ENCODE data around the gene ZNF276. TPM values are rescaled to one million over a fixed set of nuclear protein-coding genes. Genes with fewer than 3 reads are reported as not detected.
"Not testable (repeated sequence)": the region's sequence is repeated elsewhere in the genome, so short reads cannot be mapped to it uniquely, and the experiment has no call there.

The ZNF276 gene
- 68.5 and 71.1 TPM in 2 replicates for total RNA-seq

GRCh38 chr16:89720813-89721545, at the start of gene ZNF276, which contains the start of gene VPS9D1:
ZNF276 (plus strand) TSS chr16:89721537; CDS start chr16:89721641, 104 bp downstream.
VPS9D1 (minus strand) TSS chr16:89720898; CDS start chr16:89720861, 37 bp downstream.
- intact Hi-C loops (cut with micrococcal nuclease) = loop anchor here (1.0 to 5.0 kb wide), 4 partner anchors 15 to 214 kb away; partner anchors contain the start of genes SPG7 and TUBB3

DNA sequence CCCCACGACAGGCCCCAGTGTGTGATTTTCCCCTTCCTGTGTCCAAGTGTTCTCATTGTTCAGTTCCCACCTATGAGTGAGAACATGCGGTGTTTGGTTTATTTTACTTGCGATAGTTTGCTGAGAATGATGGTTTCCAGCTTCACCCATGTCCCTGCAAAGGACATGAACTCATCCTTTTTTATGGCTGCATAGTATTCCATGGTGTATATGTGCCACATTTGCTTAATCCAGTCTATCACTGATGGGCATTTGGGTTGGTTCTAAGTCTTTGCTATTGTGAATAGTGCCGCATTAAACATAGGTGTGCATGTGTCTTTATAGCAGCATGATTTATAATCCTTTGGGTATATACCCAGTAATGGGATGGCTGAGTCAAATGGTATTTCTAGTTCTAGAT, 49.8 kb upstream of the ZNF276 start:
- intact Hi-C loops (cut with micrococcal nuclease) = not testable (repeated sequence)

DNA sequence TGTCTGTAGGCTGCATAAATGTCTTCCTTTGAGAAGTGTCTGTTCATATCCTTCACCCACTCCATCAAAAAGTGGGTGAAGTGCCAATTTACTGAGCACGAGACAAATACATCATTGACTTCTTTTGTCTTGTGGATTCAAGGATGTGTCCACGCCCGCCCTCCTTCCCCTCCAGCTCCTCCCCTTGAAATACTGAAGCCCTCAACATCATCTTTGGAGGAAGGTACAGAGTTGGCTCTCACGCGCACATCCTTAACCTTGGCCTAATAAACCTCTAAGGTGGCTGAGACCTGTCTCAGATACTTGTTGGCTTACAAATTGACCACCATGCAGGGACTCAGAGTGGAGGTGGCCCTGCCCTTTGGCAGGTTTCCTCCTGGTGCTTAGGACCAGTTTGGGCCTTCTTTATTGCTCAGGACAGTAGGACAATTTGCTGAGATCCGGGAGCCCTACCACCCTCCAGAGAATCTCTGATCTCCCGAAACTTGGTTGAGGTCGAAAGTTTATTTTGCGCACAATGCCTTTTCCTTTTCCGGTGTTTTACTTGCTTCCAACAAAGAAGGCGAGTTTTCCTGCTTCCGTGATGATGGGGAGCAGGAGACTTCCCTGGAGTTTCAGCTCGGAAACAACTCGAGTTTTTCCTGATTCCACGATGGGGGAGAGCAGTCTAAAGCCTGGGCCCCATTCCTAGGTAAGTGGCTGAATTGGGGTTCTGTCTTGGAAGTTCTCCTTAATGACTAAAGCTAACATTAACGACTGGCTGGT, 49.0 kb upstream of the ZNF276 start:
- intact Hi-C loops (cut with micrococcal nuclease) = no loop called here

DNA sequence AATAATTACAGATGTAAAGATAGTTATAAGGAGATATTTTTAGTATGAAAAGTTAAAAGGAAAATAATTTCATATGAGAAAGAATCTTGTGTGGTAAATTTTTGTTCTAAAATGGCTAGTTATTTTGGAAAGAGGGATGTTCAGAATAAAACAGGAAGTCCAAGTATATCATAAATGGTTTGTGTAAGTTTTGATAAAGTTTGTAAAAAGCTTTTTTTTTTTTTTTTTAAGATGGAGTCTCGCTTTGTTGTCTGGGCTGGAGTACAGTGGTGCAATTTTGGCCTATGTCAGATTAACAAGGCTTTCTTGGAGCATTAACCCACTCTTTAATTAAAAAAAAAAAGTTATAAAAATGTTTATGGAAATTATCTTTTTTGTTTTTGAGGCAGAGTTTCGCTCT, 43.1 kb upstream of the ZNF276 start:
- intact Hi-C loops (cut with micrococcal nuclease) = no loop called here

DNA sequence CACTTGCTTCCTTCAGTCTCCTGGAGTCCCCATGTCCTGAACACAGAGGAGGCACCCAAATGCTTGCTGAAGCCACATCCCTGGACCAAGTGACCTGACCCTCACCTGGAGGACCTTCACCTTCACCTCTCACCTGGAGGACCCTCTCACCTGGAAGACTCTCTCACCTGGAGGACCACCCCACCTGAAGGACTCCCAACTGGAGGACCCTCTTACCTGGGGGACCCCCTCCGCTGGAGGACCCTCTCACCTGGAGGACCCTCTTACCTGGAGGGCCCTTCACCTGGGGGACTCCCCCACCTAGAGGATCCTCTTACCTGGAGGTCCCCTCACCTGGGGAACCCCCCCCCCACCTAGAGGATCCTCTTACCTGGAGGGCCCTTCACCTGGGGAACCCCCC, 35.4 kb upstream of the ZNF276 start:
- intact Hi-C loops (cut with micrococcal nuclease) = loop anchor here (1.0 kb wide), 3 partner anchors 14 to 37 kb away; no protein-coding TSS in a partner anchor

GRCh38 chr16:89686520-89687091, 34.7 kb upstream of the ZNF276 start, which contains the start of gene CDK10:
CDK10 (plus strand) TSS chr16:89686689; CDS start chr16:89686711, 22 bp downstream.
- intact Hi-C loops (cut with micrococcal nuclease) = loop anchor here (1.0 kb wide), 3 partner anchors 14 to 37 kb away; no protein-coding TSS in a partner anchor

- intact Hi-C loops (cut with micrococcal nuclease) = no loop called here
These were observed 34.0 kb upstream of the ZNF276 start for GRCh38 chr16:89687092-89687940.

- intact Hi-C loops (cut with micrococcal nuclease) = no loop called here
These were observed 32.9 kb upstream of the ZNF276 start for GRCh38 chr16:89688395-89688794.

DNA sequence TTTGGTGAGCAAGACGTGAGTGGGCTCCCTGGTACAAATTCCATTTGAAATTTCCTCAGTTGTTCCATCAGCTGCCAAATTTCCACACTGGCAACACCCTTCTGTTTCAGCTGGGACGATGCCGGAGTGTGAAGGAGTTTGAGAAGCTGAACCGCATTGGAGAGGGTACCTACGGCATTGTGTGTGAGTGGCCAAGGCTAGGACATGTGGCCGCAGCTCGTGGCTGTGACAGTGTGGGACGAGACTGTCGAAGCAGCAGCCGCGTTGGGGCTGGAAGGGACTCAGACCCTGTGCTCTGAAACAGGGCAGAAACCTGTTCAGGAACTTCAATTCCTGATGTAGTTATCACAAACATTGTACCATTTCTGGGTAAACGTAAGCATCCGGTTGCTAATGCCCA, 32.2 kb upstream of the ZNF276 start:
- intact Hi-C loops (cut with micrococcal nuclease) = no loop called here

DNA sequence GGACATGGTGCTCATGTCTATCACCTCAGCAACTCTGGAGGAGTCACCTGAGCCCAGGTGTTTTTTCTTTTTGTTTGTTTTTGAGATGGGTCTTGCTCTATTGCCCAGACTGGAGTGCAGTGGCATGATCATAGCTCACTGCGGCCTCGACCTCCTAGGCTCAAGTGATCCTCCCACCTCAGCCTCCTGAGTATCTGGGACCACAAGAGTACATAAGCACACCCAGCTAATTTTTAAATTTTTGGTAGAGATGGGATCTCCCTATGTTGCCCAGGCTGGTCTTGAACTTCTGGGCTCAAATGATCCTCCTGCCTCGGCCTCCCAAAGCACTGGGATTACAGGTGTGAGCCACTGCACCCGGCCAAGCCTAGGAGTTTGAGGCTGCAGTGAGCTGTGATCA, 31.7 kb upstream of the ZNF276 start:
- intact Hi-C loops (cut with micrococcal nuclease) = not testable (repeated sequence)

- intact Hi-C loops (cut with micrococcal nuclease) = no loop called here
These were observed 30.9 kb upstream of the ZNF276 start for GRCh38 chr16:89690392-89690901.

DNA sequence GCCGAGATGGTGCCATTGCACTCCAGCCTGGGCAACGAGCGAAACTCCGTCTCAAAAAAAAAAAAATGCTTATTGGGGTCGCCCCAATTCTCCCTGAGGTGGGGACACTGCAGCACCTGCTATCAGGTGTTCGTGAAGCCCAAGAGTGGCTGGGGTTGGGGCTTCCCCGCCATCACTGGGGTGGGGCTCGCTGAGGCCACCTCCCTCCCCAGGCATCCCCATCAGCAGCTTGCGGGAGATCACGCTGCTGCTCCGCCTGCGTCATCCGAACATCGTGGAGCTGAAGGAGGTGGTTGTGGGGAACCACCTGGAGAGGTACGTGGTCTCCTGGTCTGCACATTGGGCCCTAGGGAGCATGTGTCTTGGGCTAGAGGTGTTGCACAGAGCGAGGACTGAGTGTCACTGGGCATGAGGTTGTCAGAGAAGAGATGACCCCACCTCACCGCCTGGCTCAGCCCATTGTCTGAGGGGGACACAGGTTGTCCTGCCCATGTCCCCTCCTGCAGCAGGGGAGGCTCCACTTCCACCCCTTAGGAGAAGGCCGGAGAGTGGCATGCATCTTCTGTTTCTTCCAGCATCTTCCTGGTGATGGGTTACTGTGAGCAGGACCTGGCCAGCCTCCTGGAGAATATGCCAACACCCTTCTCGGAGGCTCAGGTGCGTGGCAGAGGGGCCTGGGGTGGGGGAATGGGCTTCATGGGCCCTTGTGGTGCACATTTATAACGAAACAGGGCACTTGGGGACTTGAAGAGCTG, 29.9 kb upstream of the ZNF276 start:
- intact Hi-C loops (cut with micrococcal nuclease) = no loop called here

DNA sequence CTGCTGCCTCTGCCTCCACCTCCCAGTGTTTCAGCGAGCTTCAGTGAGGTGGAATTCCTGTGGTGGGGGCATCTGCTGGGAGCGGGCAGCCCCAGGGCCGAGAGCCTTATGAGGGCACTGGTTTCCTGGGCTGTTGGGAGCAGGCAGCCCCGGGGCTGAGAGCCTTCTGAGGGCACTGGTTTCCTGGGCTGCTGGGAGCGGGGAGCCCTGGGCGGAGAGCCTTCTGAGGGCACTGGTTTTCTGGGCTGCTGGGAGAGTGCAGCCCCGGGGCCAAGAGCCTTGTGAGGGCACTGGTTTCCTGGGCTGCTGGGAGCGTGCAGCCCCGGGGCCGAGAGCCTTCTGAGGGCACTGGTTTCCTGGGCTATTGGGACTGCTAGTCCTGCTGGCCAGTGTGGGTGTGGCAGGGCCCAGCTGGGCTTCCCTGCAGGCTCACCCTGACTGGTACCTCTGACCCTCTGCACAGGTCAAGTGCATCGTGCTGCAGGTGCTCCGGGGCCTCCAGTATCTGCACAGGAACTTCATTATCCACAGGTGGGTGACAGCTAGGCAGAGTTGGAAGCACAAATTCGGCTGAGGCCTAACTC, 29.3 kb upstream of the ZNF276 start:
- intact Hi-C loops (cut with micrococcal nuclease) = no loop called here

DNA sequence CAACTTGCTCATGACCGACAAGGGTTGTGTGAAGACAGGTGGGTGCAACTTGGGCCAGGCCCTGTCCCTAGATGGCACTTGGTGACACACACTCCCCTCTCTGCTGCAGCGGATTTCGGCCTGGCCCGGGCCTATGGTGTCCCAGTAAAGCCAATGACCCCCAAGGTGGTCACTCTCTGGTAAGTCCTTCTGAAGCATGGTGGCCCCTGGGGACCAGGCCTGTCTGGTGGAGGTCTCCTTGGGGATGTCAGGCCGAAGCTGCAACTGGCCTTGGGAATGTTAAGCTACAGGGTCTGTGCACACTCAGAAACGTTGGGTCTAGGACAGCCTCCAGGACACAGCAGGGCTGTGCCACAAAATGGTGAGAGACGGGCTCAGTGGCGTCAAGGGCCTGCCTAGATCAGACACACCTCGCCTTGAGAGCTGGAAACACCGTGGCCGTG, 28.0 kb upstream of the ZNF276 start:
- intact Hi-C loops (cut with micrococcal nuclease) = no loop called here

DNA sequence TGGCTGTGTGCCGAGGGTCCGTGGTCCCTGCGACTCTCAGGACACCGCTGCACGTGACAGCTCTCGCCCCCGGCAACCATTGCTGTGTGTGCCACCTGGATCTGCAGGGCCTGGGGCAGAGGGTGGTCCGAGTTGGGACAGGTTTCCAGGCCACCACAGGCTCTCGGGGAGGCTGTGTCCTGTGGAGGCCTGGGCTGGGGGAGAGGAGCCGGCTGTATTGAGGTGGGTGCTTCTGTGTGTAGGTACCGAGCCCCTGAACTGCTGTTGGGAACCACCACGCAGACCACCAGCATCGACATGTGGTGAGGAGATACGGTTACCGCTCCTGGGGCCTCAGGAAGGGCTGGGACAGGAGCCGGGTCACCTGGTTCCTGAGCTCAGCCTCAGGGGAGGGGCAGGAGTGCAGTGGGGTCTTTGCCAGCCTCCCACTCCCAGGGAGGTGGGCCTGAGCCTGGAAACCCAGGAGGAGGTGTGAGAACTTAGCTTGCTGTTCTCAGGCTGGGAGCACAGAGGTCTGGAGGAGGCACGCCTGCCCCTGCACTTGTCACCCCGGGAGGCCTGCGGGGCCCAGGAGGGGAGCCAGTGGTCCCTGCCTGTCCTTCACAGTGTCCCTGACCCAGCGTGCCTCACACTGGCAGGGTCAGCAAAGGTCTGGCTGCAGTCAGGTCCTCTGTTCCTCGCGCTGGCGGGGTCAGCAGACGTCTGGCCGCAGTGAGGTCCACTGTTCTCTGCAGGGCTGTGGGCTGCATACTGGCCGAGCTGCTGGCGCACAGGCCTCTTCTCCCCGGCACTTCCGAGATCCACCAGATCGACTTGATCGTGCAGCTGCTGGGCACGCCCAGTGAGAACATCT, 27.2 kb upstream of the ZNF276 start:
- intact Hi-C loops (cut with micrococcal nuclease) = no loop called here

DNA sequence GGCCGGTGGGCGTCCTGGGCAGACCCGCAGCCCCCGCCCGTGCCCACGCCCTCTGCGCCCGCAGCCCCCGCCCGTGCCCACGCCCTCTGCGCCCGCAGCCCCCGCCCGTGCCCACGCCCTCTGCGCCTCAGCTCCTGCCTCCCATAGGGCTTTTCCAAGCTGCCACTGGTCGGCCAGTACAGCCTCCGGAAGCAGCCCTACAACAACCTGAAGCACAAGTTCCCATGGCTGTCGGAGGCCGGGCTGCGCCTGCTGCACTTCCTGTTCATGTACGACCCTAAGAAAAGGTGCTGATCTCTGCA, 26.6 kb upstream of the ZNF276 start:
- intact Hi-C loops (cut with micrococcal nuclease) = not testable (repeated sequence)

GRCh38 chr16:89695086-89695874, 26.1 kb upstream of the ZNF276 start:
- intact Hi-C loops (cut with micrococcal nuclease) = no loop called here

Measured in T-helper 1 cell treated with Interleukin-12 subunit alpha and Interleukin-12 subunit beta and Interleukin-4 antibody, amounts not matched to agents 30 ng/mL and 1 ng/mL, for 36 hours (primary cell).